Inflammatory macrophage (primary cell): ENCODE results near the gene KCNK7.

Source experiments
- DNase-seq, 2 donors: peaks; one replicate each; pipeline ENCODE4 v3.0.0-alpha.2; 2020 to 2022

Gene KCNK7

GRCh38 chr11:65554842-65555430 lies 40.7 kb downstream of the KCNK7 start:
- no peak for DNase-seq

GRCh38 chr11:65554057-65554818 lies 41.4 kb downstream of the KCNK7 start:
- no peak for DNase-seq

GRCh38 chr11:65553301-65554001 lies 42.1 kb downstream of the KCNK7 start:
- DNase-seq: peak; percentile 58 to 82

GRCh38 chr11:65552388-65552951 lies 43.1 kb downstream of the KCNK7 start:
- peak; percentile 89 to 95 for DNase-seq

GRCh38 chr11:65551572-65552387 lies 43.8 kb downstream of the KCNK7 start:
- peak; percentile 54 to 68 for DNase-seq

GRCh38 chr11:65549096-65549495 lies 46.5 kb downstream of the KCNK7 start:
- DNase-seq: peak; percentile 53 to 79

DNA sequence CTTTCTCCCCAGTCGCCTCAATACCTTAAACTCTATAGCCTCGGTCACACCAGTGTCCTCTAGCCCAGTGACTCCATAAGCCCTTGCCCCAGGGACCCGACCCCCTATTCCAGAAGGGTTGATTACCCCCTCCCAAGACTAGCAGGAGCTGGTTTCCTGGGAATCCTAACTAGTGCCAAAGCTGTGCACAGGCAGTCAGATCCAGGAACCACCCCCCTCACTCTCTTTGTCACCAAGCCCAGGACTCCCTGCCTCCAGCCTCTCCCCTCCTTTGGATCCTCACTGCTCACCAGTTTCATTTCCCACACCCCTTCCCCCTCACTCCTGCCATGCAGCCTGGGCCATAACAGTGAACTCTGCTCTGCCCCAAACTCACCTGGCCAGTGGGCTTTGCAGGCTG lies 47.2 kb downstream of the KCNK7 start:
- no peak for DNase-seq

GRCh38 chr11:65547446-65548125 lies 48.0 kb downstream of the KCNK7 start:
- DNase-seq: no peak

- DNase-seq: peak; percentile 86 to 88
Measured at GRCh38 chr11:65546217-65546958, 49.2 kb downstream of the KCNK7 start.

DNA sequence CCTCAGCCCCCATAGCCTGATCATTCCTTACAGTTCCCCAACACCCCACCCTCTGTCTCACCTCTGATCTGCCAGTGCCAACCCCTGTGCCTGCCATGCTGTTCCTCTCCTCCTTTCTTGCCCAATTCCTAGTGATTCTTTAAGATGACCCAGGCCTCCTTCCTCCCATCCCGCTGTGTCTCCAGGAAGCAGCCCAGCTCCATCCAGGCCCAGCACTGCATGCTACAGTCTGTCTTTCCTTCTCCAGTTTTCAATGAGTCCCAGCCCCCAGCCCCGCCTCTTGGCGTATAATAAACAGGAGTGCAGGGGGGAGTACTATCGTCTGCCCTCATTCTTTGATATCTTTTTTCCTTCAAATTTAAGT lies 49.8 kb downstream of the KCNK7 start:
- DNase-seq: no peak
